Ishikawa (cell line): ENCODE measurements around the gene HOXA9.

Experiments
- MAX ChIP-seq: IDR thresholded peaks from 2 replicates; pipeline ENCODE4 v1.6.1; 2012
- RAD21 ChIP-seq: IDR thresholded peaks from 2 replicates; pipeline ENCODE4 v1.6.1; 2012; ENCODE audit warnings: low read depth
- REST ChIP-seq: IDR thresholded peaks from 2 replicates; pipeline ENCODE4 v1.6.1; 2012; ENCODE audit warnings: low read depth, mild to moderate bottlenecking
- TAF1 ChIP-seq: IDR thresholded peaks from 2 replicates; pipeline ENCODE4 v1.6.1; 2012; ENCODE audit warnings: low read depth, mild to moderate bottlenecking
- YY1 ChIP-seq: IDR thresholded peaks from 2 replicates; pipeline ENCODE4 v1.6.1; 2012; ENCODE audit warnings: low read depth
- TF ChIP-seq, protein P1 (sequence below): IDR thresholded peaks from 2 replicates; pipeline ENCODE4 v1.6.1; 2012

DNA sequence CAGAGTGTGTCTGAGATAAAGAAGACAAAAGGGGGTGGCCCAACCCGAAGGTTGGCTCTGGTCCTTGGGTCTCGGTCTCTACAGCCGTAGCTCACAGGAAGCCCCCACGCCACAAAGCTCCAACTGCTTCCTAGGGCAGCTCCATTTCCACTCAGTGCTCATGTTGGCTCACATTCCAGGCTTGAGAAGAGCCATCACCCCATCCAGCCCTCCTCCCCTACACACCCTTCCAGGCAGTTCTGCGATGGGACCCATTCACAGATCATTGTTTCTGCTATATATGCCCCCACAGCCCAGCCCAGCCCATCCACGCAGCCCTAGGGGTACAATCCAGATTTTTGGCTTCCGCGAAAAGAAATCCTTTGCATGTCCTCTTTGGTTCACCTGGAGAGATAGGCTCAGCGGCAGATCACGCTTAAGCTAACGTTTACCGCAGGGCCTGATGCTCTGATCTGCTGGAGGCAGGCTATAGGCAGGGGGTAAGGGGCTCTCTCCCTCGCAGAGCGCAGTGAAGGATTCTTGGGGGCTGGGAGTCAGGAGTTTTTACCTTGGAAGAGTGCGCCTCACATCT lies 25.9 kb upstream of the HOXA9 start:
- no peak for TF ChIP-seq TAF1
- TF ChIP-seq MAX, result no peak
- TF ChIP-seq, protein P1, sequence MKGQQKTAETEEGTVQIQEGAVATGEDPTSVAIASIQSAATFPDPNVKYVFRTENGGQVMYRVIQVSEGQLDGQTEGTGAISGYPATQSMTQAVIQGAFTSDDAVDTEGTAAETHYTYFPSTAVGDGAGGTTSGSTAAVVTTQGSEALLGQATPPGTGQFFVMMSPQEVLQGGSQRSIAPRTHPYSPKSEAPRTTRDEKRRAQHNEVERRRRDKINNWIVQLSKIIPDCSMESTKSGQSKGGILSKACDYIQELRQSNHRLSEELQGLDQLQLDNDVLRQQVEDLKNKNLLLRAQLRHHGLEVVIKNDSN, result no peak
- no peak for TF ChIP-seq REST
- TF ChIP-seq YY1, result no peak
- TF ChIP-seq RAD21, result no peak
